HG03565 (cell line): ENCODE data around the gene WNK4.
"Not testable (repeated sequence)": the region's sequence is repeated elsewhere in the genome, so short reads cannot be mapped to it uniquely, and the experiment has no call there.

Source experiments
- ATAC-seq: cut with Tn5 transposase; IDR thresholded peaks from one replicate; pipeline ENCODE4 v1.9.1; 2021; ENCODE audit warnings: mild to moderate bottlenecking, moderate library complexity; ENCODE audit not compliant: unreplicated experiment

Gene WNK4

GRCh38 chr17:42769964-42770363 lies 10.4 kb upstream of the WNK4 start:
- ATAC-seq, result not testable (repeated sequence)

DNA sequence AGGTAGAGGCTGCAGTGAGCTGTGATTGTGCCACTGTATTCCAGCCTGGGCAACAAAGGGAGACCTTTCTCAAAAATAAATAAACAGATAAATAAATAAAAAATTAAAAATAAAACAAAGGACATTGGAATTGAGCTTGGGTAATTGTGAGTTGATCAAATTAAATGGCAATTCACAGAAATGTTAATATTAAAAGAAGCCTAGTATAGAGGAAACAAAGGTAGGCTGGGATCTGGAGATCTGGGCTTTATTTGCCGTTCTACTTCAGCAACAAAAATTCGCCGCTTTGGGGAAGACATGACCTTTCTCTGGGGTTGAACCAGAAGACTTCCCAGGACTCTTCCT lies 7.5 kb upstream of the WNK4 start:
- no peak for ATAC-seq

DNA sequence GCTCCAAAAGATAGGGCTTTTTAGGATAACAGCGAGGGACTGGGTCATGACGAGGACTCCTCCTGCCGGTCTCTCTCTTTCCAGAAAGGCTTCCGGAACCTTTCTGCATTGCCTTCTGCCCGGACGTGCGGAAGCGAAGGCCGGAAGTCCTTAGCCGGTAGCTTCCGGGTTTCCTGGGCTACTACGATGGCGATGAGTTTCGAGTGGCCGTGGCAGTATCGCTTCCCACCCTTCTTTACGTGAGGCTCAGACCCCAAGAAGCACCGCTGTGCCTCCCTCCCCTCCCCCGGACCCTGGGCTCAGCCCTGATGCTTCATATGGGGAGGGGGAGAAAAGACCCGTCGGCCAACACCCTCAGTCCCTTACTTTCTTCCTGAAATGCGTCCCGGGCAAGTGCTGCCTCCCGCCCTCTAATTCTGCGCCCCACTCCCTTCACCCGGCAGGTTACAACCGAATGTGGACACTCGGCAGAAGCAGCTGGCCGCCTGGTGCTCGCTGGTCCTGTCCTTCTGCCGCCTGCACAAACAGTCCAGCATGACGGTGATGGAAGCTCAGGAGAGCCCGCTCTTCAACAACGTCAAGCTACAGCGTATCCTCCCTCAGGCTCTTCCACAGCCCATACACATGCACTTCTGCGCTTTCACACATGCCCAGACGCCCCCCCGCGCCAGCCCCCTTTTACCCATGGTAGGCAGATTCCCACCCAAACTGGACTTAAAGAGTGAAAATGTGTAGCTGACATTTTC lies 6.9 kb upstream of the WNK4 start, which contains the start of gene VPS25:
Gene VPS25, plus strand, starts transcription at position 160 of the 746 bp plus-strand sequence. Its CDS starts 27 bp downstream, at position 187.
- no peak for ATAC-seq

- no peak for ATAC-seq
These were observed 6.2 kb upstream of the WNK4 start for GRCh38 chr17:42774066-42774745.

DNA sequence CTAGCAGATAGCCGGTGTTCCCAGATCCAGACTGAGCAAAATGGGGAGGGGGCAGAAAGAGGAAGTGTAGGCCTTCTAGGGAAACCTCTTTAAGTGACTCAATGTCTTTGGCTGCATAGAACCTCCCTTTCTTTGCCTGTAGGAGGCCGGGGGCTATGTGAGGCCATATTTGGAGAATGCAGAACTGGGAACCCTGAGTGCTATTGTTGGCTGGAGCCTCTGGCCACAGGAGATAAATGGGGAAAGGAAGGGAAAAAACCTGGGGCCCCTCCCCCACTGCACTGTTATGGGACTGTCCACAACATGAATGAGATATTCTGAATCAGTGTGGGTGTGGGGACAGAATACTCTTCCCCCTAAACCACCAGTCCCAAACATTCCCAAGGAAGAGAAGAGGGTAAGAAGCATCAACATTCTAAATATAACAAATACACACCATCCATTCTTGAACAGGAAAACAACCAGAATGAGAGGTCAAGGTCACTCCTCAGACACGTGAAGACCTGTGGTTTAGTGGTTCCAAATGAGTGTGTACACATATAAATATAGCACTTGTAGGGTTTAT lies 4.8 kb upstream of the WNK4 start:
- no peak for ATAC-seq

GRCh38 chr17:42778570-42778969 lies 1.8 kb upstream of the WNK4 start:
- ATAC-seq, result no peak

DNA sequence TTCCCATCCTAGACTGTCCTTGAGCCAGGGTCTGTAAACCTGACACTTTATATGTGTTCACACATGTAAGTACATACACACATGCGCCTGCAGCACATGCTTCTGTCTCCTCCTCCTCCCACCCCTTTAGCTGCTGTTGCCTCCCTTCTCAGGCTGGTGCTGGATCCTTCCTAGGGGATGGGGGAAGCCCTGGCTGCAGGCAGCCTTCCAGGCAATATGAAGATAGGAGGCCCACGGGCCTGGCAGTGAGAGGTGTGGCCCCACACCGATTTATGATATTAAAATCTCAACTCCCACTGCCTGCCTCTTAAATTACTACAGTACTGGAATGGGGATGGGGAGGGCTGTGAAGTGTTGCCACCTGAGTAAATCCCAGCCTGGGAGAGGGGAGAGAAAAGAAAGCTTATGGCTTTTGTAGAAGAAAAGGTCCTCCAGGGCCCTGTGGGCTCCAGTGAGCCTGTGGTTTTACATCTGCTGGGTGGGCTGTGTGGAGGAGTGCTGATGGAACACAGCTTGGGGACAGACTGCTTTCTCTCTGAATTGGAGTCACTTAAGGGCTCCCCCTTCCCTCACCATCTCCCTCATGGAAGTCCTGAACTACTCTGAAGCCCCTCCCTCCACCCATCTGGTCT lies 990 bp upstream of the WNK4 start:
- no peak for ATAC-seq

GRCh38 chr17:42780851-42781638 lies 635 bp downstream of the WNK4 start:
- no peak for ATAC-seq

DNA sequence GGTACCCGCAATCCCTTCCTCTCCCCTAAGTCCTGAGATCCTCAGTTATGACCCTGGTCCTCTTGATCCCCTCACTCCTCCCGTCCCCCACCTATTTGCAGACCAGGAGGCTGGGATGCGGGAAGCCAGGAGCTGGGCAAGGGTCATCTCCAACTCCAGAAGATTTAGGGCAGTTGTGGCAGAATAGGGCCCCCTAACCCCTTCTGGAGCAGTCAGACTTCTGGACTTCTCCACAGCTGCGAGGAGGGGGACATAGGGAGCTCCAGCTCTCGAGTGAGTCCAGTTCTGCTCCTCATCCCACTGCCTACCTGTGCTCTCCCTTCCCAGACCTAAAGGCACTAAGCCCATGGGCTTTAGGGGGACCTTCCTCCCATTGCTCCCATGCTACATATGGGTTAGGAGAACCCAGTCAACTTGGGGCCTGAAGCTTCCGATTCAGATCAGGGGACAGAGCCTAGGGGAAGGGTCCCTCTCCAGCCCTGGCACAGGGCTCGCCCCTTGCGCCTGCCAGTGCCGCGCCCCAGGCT lies 1.3 kb downstream of the WNK4 start:
- ATAC-seq, result no peak

DNA sequence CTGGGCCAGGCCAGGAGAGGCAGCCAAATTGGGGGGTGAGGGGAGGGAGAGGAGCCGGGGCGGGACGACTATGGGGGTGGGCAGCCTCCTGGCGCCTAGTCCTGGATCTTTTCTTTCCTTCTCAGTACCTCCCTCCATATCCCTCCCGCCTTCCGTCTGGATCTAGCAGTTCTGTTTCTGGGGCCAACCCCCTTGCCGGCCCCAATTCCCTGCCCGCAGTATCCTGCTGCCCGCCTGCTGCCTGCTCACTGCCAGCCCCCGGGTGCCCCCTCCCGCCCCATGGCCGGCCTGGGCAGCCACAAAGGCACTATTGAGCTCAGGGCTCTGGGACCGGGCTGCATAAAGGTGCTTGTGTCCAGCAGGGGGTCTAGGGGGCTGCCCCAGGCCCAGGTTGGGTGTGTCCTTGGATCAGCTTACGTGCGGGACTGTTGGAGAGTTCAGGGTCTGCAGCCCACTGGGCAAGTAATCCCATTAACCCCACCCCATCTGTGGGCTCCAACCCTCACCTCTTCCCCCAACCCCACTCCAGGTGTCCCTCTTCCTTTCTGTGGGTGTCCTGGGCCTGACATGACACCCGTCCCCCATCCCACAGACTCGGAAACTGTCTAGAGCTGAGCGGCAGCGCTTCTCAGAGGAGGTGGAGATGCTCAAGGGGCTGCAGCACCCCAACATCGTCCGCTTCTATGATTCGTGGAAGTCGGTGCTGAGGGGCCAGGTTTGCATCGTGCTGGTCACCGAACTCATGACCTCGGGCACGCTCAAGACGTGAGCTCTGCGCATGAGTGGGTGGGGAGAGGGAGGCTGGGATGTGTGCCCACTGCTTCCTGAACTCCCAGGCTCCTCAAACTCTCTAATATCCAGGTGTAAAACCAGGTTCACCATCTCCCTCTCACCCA lies 2.0 kb downstream of the WNK4 start:
- ATAC-seq, result no peak

DNA sequence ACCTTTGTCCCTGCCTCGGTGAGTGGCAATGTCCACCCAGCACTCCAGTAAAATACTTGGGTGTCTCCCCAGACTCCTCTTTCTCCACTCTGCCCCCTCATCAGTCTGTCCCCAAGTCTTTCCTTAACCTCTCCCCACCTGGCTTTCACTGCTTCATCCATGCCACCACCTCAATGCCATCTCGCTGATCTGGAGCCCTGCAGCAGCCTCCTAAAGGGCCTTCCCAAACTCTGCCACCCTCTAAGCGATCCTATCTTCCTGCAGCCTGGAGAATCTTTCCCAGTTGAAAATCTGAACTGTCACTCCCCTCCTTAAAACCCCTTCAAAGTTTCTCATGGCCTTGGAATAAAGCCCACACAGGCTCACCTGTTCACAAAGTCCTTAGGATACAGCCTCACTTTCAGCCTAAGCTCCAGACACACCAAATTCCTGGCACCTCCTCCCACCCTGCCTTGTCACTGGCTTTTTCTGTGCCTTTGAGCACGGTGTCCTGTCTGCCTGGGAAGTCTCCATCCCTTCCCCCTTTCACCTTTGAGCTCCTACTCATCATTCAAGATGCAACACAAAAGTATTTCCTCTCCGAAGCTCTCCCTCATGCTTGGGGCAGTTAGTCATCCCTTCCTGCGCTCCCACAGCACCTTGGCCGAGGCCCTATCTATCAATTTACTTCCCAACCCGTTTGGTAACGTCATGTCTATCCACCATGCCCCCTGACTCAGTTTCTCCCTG lies 2.8 kb downstream of the WNK4 start:
- ATAC-seq, result no peak

DNA sequence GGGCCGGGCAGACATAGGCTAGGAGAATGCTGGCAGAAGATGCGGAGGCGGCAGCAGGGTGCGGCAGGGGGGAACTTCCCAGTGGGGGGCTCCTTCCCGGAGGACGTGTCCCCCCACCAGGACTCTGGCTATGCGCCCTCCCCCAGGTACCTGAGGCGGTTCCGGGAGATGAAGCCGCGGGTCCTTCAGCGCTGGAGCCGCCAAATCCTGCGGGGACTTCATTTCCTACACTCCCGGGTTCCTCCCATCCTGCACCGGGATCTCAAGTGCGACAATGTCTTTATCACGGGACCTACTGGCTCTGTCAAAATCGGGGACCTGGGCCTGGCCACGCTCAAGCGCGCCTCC lies 3.4 kb downstream of the WNK4 start:
- no peak for ATAC-seq

- ATAC-seq, result no peak
These were observed 4.0 kb downstream of the WNK4 start for GRCh38 chr17:42784409-42784808.

- no peak for ATAC-seq
These were observed 4.6 kb downstream of the WNK4 start for GRCh38 chr17:42784811-42785592.

DNA sequence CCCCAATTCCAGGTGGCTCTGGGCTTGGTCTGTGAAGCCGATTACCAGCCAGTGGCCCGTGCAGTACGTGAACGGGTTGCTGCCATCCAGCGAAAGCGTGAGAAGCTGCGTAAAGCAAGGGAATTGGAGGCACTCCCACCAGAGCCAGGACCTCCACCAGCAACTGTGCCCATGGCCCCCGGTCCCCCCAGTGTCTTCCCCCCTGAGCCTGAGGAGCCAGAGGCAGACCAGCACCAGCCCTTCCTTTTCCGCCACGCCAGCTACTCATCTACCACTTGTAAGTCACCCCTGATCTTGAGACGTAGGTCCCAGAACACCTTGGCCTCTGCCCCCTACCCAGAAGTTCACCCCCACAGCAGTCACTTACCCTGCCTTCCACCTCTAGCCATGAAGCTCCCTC lies 6.9 kb downstream of the WNK4 start:
- no peak for ATAC-seq

DNA sequence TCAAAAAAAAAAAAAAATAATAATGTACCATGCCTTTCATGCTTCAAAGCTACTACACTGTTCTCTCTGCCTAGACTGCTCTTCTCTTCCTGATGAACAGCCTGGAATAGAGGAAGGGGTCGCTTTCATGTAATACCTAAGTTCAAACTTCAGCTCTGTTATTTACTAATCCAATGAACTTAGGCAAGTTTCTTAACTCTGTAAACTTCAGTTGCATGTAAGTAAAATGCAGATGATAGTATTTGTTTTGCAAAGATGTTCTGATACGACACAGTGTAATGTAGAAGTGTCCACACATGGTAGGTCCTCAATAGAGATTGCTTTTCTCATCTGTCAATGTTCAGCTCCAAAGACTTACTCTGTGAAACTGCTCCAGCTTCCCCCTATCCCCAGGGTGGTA lies 11.5 kb downstream of the WNK4 start:
- ATAC-seq, result no peak

GRCh38 chr17:42792545-42792944 lies 12.1 kb downstream of the WNK4 start:
- no peak for ATAC-seq

- ATAC-seq, result no peak
These were observed 14.7 kb downstream of the WNK4 start for GRCh38 chr17:42795061-42795460.
